ENCODE data around the gene ZNF385A. TPM values are rescaled to one million over a fixed set of nuclear protein-coding genes. Genes with fewer than 3 reads are reported as not detected.

The ZNF385A gene
- polyA plus RNA-seq, 1 donor from 2014 or later = 0.46 TPM

DNA sequence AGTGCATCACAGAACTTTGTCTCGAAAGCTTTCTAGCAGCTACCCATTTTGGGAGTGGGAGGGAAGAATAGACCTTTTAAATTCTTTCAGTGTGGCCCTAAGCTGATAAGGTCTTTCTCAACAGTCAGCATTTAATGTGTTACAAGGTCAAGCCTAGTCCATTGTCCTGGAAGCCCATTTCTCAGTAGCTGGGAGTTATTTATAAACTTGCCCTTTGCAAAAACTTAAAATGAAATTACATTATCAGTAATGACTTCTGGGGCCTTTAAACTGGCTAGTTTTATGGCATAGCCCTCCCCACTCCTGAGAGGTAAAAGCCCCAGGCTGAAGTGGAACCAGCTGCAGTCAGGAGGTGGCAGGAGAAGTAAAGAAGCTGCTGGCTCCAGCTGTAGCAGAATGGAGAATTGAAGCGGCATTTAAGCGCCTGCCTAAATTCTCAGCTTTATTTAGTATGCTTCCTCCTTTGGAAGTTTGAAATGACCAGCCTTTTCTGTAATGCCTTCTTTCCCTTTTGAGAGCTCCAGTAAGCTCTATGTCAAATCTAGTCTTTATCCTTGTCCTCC is 47.2 kb downstream of the ZNF385A start:
- no peak overlapping the region for H3K4me2 ChIP-seq (ENCODE audit: low read length)
- H2AFZ ChIP-seq (ENCODE audit: low read depth, low read length) = no peak overlapping the region
- no peaks in the 10 kb centered on the region for H3K79me2 ChIP-seq (replicated peaks; ENCODE audit: insufficient read depth, low read length)
- H3K4me3 ChIP-seq (ENCODE audit: low read length) = no peak overlapping the region
- H3K27me3 ChIP-seq (ENCODE audit: insufficient read depth, low read depth, low read length) = no peaks in the 10 kb centered on the region
- H3K9ac ChIP-seq (ENCODE audit: low read length) = no peak overlapping the region
- no peaks in the 10 kb centered on the region for H3K9me2 ChIP-seq (ENCODE audit: insufficient read depth, low read length)
- no peak overlapping the region for H3K27ac ChIP-seq (ENCODE audit: low read length)
- H3K9me3 ChIP-seq (ENCODE audit: low read length) = no peaks in the 10 kb centered on the region
- H3F3A ChIP-seq (ENCODE audit: insufficient read depth, low read length, poor library complexity, severe bottlenecking) = no peaks in the 10 kb centered on the region
- TF ChIP-seq TAF1 (IDR thresholded peaks at IDR 0.05; ENCODE audit: low read depth) (no peak), EZH2 (IDR thresholded peaks at IDR 0.05; ENCODE audit: borderline replicate concordance, insufficient read depth, low read length, poor library complexity, severe bottlenecking) (no peak), POLR2AphosphoS5 (IDR thresholded peaks at IDR 0.05) (no peak), EP300 (conservative IDR thresholded peaks at IDR 0.05; ENCODE audit: poor library complexity, severe bottlenecking) (no peak), RAD21 (conservative IDR thresholded peaks at IDR 0.05) (no peak), MXI1 (conservative IDR thresholded peaks at IDR 0.05; ENCODE audit: poor library complexity, severe bottlenecking) (no peak), SMC3 (conservative IDR thresholded peaks at IDR 0.05; ENCODE audit: poor library complexity) (no peak)
- TF ChIP-seq, protein P1, sequence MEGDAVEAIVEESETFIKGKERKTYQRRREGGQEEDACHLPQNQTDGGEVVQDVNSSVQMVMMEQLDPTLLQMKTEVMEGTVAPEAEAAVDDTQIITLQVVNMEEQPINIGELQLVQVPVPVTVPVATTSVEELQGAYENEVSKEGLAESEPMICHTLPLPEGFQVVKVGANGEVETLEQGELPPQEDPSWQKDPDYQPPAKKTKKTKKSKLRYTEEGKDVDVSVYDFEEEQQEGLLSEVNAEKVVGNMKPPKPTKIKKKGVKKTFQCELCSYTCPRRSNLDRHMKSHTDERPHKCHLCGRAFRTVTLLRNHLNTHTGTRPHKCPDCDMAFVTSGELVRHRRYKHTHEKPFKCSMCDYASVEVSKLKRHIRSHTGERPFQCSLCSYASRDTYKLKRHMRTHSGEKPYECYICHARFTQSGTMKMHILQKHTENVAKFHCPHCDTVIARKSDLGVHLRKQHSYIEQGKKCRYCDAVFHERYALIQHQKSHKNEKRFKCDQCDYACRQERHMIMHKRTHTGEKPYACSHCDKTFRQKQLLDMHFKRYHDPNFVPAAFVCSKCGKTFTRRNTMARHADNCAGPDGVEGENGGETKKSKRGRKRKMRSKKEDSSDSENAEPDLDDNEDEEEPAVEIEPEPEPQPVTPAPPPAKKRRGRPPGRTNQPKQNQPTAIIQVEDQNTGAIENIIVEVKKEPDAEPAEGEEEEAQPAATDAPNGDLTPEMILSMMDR (IDR thresholded peaks at IDR 0.05; ENCODE audit: poor library complexity, severe bottlenecking) = no peak
- TF ChIP-seq, protein P2, sequence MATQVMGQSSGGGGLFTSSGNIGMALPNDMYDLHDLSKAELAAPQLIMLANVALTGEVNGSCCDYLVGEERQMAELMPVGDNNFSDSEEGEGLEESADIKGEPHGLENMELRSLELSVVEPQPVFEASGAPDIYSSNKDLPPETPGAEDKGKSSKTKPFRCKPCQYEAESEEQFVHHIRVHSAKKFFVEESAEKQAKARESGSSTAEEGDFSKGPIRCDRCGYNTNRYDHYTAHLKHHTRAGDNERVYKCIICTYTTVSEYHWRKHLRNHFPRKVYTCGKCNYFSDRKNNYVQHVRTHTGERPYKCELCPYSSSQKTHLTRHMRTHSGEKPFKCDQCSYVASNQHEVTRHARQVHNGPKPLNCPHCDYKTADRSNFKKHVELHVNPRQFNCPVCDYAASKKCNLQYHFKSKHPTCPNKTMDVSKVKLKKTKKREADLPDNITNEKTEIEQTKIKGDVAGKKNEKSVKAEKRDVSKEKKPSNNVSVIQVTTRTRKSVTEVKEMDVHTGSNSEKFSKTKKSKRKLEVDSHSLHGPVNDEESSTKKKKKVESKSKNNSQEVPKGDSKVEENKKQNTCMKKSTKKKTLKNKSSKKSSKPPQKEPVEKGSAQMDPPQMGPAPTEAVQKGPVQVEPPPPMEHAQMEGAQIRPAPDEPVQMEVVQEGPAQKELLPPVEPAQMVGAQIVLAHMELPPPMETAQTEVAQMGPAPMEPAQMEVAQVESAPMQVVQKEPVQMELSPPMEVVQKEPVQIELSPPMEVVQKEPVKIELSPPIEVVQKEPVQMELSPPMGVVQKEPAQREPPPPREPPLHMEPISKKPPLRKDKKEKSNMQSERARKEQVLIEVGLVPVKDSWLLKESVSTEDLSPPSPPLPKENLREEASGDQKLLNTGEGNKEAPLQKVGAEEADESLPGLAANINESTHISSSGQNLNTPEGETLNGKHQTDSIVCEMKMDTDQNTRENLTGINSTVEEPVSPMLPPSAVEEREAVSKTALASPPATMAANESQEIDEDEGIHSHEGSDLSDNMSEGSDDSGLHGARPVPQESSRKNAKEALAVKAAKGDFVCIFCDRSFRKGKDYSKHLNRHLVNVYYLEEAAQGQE (IDR thresholded peaks at IDR 0.05; ENCODE audit: borderline replicate concordance) = no peak
- H4K20me1 ChIP-seq (ENCODE audit: insufficient read depth) = no peaks in the 10 kb centered on the region
- no peaks in the 10 kb centered on the region for H3K36me3 ChIP-seq (ENCODE audit: insufficient read depth, low read length)

DNA sequence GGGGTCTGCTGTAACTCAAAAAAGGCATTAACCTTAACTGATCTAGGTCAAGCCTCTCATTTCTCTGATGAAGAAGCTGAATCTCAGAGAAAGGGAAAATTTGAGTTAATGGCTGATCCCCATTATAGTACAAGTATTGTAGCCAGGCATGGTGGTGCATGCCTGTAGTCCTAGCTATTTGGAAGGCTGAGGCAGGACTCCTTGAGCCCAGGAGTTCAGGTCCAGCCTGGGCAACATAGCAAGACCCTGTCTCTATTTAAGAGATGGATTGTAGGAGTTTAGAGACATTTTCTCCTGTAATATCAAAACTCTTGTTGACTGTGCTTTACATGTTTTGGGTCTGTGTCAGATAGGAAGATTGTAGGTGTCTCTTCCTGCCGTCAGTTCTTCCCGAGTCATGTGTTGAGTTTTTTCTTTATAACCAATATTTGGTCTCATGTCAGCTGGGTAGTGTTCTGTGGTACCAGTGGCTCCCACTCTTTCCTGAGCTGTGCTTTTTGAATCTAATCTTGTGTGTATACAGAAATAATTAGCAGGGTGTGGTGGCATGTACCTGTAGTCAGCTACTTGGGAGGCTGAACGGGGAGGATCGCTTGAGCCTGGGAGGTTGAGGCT is 51.0 kb downstream of the ZNF385A start:
- Histone ChIP-seq H3K9me3 (ENCODE audit: low read length) (no peaks in the 10 kb centered on the region), H3K36me3 (ENCODE audit: insufficient read depth, low read length) (no peaks in the 10 kb centered on the region), H3K4me3 (ENCODE audit: low read length) (no peak overlapping the region), H3K9ac (ENCODE audit: low read length) (no peak overlapping the region), H3K4me2 (ENCODE audit: low read length) (no peak overlapping the region), H3K9me2 (ENCODE audit: insufficient read depth, low read length) (no peaks in the 10 kb centered on the region), H4K20me1 (ENCODE audit: insufficient read depth) (no peaks in the 10 kb centered on the region), H3K27me3 (ENCODE audit: insufficient read depth, low read depth, low read length) (no peaks in the 10 kb centered on the region), H3F3A (ENCODE audit: insufficient read depth, low read length, poor library complexity, severe bottlenecking) (no peaks in the 10 kb centered on the region), H3K79me2 (replicated peaks; ENCODE audit: insufficient read depth, low read length) (peaks cover 11% of the 10 kb centered on the region), H2AFZ (ENCODE audit: low read depth, low read length) (no peak overlapping the region), H3K27ac (ENCODE audit: low read length) (no peak overlapping the region)
- TF ChIP-seq SMC3 (conservative IDR thresholded peaks at IDR 0.05; ENCODE audit: poor library complexity) (no peak), RAD21 (conservative IDR thresholded peaks at IDR 0.05) (no peak), EP300 (conservative IDR thresholded peaks at IDR 0.05; ENCODE audit: poor library complexity, severe bottlenecking) (no peak), EZH2 (IDR thresholded peaks at IDR 0.05; ENCODE audit: borderline replicate concordance, insufficient read depth, low read length, poor library complexity, severe bottlenecking) (no peak), MXI1 (conservative IDR thresholded peaks at IDR 0.05; ENCODE audit: poor library complexity, severe bottlenecking) (no peak), POLR2AphosphoS5 (IDR thresholded peaks at IDR 0.05) (no peak)
- TF ChIP-seq, protein P2 (IDR thresholded peaks at IDR 0.05; ENCODE audit: borderline replicate concordance) = no peak
- TF ChIP-seq, protein P1 (IDR thresholded peaks at IDR 0.05; ENCODE audit: poor library complexity, severe bottlenecking) = no peak
